Activated B cell treated with CpG ODN at 0.5 μM for 24 hours (primary cell): ENCODE data around the gene TPBG. TPM values are rescaled to one million over a fixed set of nuclear protein-coding genes. Genes with fewer than 3 reads are reported as not detected.
"Not testable (repeated sequence)": the region's sequence is repeated elsewhere in the genome, so short reads cannot be mapped to it uniquely, and the experiment has no call there.

ENCODE experiments used
- ATAC-seq: fragments of 200-7000 bp; cut with Tn5 transposase; one replicate; pipeline ENCODE4 v1.10.0; 2021; ENCODE audit warnings: low read depth, mild to moderate bottlenecking, moderate library complexity
- CTCF ChIA-PET: fragments of 350-600 bp; sonication (Branson Sonifier 250); formaldehyde crosslinking; loops from one replicate; lab custom pipeline; 2021; ENCODE audit warnings: antibody characterized with exemption; lab: Charles Lee
- POLR2A ChIA-PET: fragments of 350-600 bp; sonication (Branson Sonifier 250); formaldehyde crosslinking; loops from one replicate; lab custom pipeline; 2021; ENCODE audit warnings: antibody characterized with exemption; lab: Charles Lee
- DNase-seq: peaks from one replicate; pipeline ENCODE4 v3.0.0; 2022
- H3K27ac Mint-ChIP-seq: one replicate; pipeline ENCODE4 v1.8.0; 2020; ENCODE audit warnings: mixed read lengths
- H3K27me3 Mint-ChIP-seq: one replicate; pipeline ENCODE4 v1.8.0; 2021; ENCODE audit warnings: mixed read lengths
- H3K36me3 Mint-ChIP-seq: one replicate; pipeline ENCODE4 v1.8.0; 2021; ENCODE audit warnings: low read depth, mixed read lengths
- H3K4me1 Mint-ChIP-seq: one replicate; pipeline ENCODE4 v1.8.0; 2021; ENCODE audit warnings: mixed read lengths
- H3K4me3 Mint-ChIP-seq: one replicate; pipeline ENCODE4 v1.8.0; 2020; ENCODE audit warnings: mild to moderate bottlenecking, mixed read lengths
- H3K9me3 Mint-ChIP-seq: one replicate; pipeline ENCODE4 v1.8.0; 2020; ENCODE audit warnings: mixed read lengths
- intact Hi-C: fragments of 100-400 bp; cut with micrococcal nuclease; formaldehyde crosslinking; loops from one replicate; pipeline ENCODE4 v1.15.1; 2024
- total RNA-seq: library from RNA; stranded (reverse); gene quantifications from 2 replicates; pipeline ENCODE4 v1.2.3, GENCODE V29; 2022
- TF ChIP-seq, protein P1 (sequence below): fragments of 200-600 bp; IDR thresholded peaks from one replicate; pipeline ENCODE4 v1.8.0; 2022; ENCODE audit warnings: antibody characterized with exemption, mild to moderate bottlenecking

Gene TPBG
- total RNA-seq, 1 donor from 2014 or later, result not detected

DNA sequence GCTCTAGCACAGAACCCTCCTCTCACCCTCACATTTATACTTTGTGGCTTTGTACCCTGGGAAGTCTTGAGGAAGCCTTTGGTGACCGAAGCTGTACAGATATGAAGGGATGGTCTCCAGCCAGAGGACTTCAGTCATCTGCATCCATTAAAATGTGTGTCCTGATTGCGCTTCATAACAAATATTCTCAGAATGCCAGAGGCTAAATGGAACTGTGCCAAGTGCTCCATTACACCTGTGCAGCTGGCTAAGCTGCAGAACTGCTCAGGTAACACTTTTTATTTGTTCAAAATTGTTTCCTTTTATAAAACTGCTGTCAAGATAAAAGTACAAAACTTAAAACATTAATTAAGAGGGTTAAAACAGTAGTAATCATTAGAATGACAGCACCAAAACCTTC is 22.3 kb downstream of the TPBG start:
- Mint-ChIP-seq H3K36me3 (no peaks in the 10 kb centered on the region), H3K27ac (no peak overlapping the region), H3K4me3 (no peak overlapping the region), H3K27me3 (no peaks in the 10 kb centered on the region), H3K4me1 (no peaks in the 10 kb centered on the region), H3K9me3 (no peaks in the 10 kb centered on the region)
- CTCF ChIA-PET, result no interaction called here
- TF ChIP-seq, protein P1, sequence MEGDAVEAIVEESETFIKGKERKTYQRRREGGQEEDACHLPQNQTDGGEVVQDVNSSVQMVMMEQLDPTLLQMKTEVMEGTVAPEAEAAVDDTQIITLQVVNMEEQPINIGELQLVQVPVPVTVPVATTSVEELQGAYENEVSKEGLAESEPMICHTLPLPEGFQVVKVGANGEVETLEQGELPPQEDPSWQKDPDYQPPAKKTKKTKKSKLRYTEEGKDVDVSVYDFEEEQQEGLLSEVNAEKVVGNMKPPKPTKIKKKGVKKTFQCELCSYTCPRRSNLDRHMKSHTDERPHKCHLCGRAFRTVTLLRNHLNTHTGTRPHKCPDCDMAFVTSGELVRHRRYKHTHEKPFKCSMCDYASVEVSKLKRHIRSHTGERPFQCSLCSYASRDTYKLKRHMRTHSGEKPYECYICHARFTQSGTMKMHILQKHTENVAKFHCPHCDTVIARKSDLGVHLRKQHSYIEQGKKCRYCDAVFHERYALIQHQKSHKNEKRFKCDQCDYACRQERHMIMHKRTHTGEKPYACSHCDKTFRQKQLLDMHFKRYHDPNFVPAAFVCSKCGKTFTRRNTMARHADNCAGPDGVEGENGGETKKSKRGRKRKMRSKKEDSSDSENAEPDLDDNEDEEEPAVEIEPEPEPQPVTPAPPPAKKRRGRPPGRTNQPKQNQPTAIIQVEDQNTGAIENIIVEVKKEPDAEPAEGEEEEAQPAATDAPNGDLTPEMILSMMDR, result no peak
- ATAC-seq (no peak), DNase-seq (no peak)
- intact Hi-C loops, result no loop called here
- POLR2A ChIA-PET, result no interaction called here

DNA sequence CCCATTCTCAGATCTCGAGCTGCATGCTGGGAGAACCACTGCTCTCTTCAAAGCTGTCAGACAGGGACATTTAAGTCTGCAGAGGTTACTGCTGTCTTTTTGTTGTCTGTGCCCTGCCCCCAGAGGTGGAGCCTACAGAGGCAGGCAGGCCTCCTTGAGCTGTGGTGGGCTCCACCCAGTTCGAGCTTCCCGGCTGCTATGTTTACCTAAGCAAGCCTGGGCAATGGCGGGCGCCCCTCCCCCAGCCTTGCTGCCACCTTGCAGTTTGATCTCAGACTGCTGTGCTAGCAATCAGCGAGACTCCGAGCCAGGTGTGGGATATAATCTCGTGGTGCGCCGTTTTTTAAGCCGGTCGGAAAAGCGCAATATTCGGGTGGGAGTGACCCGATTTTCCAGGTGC is 31.2 kb downstream of the TPBG start:
- H3K9me3 Mint-ChIP-seq, H3K4me1 Mint-ChIP-seq, CTCF ChIA-PET, H3K27me3 Mint-ChIP-seq, H3K27ac Mint-ChIP-seq, H3K36me3 Mint-ChIP-seq, DNase-seq, intact Hi-C loops, POLR2A ChIA-PET, ATAC-seq, H3K4me3 Mint-ChIP-seq: not testable (repeated sequence)

DNA sequence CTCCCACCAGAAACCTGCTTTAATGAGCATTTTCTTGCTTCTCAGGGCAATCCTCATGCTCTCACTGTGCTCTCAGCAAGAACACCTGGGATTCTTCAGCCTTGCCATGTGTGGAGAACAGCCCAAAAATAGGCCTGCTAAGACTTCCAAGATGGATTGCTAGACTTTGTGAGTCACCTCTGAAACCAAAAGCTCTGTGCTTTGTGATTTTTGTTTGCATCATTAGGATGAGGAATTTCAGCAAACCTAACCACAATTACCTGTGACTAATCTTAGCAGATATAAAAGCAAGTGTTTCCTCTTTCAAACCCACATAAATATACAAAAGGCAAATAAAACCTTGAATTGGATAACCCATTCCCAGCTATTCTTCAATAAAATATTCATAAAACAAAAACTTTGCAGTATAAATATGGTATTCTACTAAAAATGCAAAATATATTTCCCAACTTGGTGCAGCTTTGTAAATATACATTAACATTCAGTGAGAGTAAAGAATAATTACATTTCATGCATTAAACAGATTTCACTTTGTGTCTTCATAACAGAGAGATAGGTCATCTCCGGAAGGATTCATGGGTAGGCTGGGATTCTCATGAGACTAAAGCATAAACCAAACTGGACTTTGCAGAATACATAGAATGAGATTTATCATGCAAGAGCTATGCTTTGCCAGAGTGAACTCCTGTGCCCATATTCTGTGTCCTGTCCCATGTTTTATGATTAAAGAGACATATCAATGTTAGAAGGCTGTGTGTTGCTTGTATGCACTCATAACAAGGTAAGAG is 33.5 kb downstream of the TPBG start:
- H3K4me3 Mint-ChIP-seq, result no peak overlapping the region
- intact Hi-C loops, result no loop called here
- H3K27ac Mint-ChIP-seq, result no peak overlapping the region
- CTCF ChIA-PET, result no interaction called here
- no peaks in the 10 kb centered on the region for H3K9me3 Mint-ChIP-seq
- POLR2A ChIA-PET, result no interaction called here
- no peaks in the 10 kb centered on the region for H3K4me1 Mint-ChIP-seq
- DNase-seq (no peak), ATAC-seq (no peak)
- no peaks in the 10 kb centered on the region for H3K27me3 Mint-ChIP-seq
- TF ChIP-seq, protein P1, result no peak
- no peaks in the 10 kb centered on the region for H3K36me3 Mint-ChIP-seq

DNA sequence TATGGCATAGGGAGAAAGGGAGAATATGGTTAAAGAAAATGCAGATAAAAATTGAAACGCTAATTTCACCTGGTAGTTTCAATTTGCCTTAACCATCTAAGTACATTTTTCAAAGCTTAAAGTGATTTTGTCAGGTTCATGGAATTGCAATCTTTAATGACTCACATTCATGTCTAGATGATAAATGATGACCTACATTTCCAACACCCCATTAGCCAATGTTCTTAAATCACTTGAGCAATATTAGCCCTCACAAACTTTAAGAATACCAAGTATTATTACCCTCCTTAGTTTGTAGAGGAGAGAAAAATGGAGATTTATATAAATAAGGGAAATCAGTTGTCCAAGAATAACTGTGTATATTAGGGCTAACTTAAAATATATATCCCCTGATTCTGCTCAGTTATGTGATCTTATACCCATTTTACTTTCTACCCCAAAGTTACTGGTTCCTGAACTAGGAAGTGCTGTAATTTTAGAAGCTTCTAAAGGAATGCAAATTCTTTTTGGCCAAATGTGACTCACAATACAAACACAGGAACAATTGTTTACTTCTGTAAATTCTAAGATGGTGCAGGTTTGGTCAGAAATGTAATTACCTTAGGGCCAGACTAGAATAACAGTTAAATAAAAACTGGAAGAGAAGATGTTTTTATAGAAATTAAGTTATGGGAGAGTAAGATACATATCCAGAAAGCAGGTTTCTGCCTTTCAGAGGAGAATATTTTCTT is 34.5 kb downstream of the TPBG start:
- no peaks in the 10 kb centered on the region for H3K36me3 Mint-ChIP-seq
- ATAC-seq (no peak), DNase-seq (no peak)
- H3K4me1 Mint-ChIP-seq, result no peaks in the 10 kb centered on the region
- ChIA-PET CTCF (no interaction called here), POLR2A (no interaction called here)
- no peak overlapping the region for H3K4me3 Mint-ChIP-seq
- H3K27ac Mint-ChIP-seq, result no peak overlapping the region
- intact Hi-C loops, result no loop called here
- H3K27me3 Mint-ChIP-seq, result no peaks in the 10 kb centered on the region
- H3K9me3 Mint-ChIP-seq, result no peaks in the 10 kb centered on the region
- TF ChIP-seq, protein P1, result no peak

DNA sequence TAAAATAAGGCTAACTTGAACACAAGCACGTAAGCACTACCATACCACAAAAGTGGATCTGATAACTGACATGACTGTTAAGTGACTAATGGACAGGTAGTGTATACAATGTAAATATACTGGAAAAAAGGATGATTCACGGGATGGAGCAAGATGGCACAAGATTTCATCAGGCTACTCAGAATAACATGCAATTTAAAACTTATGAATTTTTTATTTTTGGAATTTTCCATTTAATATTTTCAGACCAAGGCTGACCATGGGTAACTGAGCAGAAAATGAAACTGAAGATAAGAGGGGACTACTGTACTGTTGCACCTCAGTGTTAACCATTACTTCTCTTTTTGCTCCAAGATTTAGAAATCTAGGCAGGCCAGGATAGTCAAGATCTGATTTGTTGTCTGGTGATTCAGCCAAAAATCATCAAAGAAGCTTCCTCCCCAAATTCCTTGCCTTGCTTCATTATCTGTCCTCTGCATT is 45.4 kb downstream of the TPBG start:
- ATAC-seq, result no peak
- no peaks in the 10 kb centered on the region for H3K36me3 Mint-ChIP-seq
- TF ChIP-seq, protein P1, result no peak
- no peak for DNase-seq
- no peaks in the 10 kb centered on the region for H3K27me3 Mint-ChIP-seq
- POLR2A ChIA-PET, result no interaction called here
- H3K4me1 Mint-ChIP-seq, result no peaks in the 10 kb centered on the region
- no peak overlapping the region for H3K27ac Mint-ChIP-seq
- no peak overlapping the region for H3K4me3 Mint-ChIP-seq
- intact Hi-C loops, result no loop called here
- no peaks in the 10 kb centered on the region for H3K9me3 Mint-ChIP-seq
- CTCF ChIA-PET, result no interaction called here
